Left renal pelvis (tissue), 4 donors: ENCODE data around the gene NBAS. TPM values are rescaled to one million over a fixed set of nuclear protein-coding genes. Genes with fewer than 3 reads are reported as not detected.
A peak's percentile ranks its signal among the peaks of the same experiment; 100 is the strongest.

ENCODE experiments used
- DNase-seq, 4 donors: peaks; one replicate each; pipeline ENCODE4 v3.0.0-alpha.2; 2013; ENCODE audit warnings: low read depth in 4 of 4, low spot score in 3 of 4
- polyA plus RNA-seq, 4 donors: library from polyadenylated mRNA; unstranded; fragments of 120-200 nt; gene quantifications; one replicate each; pipeline ENCODE4 v1.2.1, GENCODE V29; 2013; ENCODE audit not compliant: insufficient read length in 4 of 4

Gene NBAS
- polyA plus RNA-seq, 4 donors: 52.2 to 64.1 (median 61.2) TPM

DNA sequence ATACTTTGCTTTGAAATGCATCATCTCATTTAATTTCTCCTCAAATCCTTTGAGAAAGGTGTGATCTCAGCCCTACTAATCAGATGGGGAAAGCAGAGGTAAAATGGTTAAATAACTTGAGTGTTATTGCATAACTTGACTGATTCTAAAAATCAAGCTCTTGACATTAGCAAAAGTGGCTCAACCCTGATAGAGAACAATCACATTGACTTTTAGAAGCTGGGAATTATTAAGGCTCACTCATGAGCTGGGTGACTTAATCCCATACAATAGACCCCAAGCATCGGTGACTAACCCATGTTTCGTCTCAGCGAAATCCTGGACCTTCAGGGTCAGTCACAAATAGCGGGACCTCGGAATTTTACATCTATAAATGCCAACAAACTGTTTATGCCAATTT is 378.9 kb downstream of the NBAS start:
- DNase-seq: no peak

DNA sequence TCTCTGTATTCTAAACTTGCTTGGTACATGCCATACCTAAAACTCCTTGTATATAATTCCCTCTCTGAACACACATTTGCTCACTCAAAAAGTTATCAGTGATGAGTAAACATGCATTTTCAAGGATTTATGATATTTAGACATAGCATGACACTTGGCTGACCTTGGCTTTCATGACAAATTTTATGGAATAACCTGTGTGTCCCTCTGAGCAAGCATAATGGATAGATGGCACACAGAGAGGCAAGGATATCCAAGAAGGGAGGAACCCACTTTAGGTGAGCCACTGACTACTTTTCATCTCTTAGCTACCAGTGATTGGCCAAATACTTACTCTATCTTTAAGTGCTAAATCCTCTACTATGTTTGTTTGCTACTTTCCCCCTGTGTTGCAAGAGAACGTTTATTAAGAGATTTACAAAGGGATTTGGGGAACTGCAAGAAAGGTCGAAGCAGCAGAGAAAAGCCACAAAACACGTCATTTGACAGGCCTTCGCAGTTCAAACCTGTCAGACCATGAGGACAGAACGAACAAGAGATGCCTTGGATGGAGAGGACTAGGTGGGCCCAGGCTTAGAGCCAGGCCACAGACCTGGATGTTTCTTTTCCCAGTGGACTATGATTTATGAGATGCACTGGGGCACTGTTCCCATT is 379.9 kb downstream of the NBAS start:
- DNase-seq: no peak

DNA sequence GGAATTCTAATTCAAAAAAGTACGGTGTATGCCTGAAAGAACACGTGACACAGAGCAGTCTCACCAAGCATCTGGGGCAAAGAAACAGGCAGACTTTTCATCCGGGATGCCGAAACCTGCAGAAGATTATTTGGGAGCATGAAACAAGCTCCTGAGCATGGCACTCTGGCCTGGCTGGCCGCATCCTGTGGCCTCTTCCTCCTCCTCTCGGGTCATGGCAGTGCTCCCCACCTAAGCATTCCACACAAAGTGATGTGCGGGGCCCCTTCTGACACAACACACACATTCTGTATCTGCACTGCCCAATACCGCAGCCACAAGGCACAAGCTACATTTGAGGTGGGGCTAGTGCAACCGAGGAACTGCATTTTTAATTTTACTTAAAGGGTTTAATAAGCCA is 380.8 kb downstream of the NBAS start:
- no peak for DNase-seq

DNA sequence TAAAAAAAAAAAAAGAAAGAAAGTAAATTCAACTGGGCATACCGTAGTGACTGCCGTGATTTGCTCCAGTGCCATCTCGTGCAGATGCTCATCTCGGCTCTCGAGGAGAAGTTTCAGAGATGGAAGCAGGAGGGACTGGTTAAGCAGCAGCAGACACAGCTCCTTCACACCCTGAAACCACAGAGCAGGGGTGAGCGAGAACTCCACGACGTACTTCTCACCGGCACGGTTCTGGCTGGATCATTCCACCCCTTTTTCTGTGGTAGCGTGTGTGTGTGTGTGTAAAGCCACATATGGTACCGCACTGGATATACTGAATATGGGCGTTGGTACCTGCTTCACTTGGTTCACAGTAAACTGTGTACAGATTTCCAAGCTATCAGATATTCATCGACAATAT is 382.2 kb downstream of the NBAS start:
- DNase-seq: no peak

DNA sequence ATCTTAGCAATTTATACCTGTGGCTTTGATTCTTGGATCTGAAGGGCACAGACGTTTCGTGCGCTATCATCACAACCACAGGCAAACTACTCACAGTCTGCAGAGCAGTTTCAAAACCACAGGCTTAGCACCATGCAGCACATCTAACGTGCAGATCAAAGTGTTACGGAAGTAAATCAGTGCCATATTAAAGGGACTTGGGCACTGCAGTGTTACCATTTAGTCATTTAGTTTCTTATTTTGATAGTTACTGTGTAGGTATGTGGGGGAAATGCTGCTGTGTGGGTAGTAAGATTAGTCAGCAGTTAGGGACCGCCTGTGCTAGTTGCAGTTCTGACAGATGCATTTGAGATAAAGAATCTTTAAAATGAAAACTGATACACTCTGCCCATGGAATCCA is 384.0 kb downstream of the NBAS start:
- no peak for DNase-seq

DNA sequence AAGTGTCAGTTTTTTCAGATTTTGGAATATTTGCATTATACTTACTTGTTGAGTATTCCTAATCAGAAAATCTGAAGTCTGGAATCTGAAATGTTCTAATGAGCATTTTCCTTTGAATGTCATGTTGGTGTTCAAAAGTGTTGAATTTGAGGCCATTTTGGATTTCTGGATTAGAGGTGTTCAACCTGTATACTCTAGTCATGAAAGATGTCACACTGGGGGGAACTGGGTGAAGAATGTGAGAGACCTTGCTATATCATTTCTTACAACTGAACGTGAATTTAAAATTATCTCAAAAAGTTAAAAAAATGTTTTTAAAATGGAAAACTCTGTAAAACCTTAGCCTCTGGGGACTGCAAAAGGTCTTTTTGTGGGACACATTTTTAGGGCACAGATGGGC is 384.5 kb downstream of the NBAS start:
- DNase-seq: no peak

DNA sequence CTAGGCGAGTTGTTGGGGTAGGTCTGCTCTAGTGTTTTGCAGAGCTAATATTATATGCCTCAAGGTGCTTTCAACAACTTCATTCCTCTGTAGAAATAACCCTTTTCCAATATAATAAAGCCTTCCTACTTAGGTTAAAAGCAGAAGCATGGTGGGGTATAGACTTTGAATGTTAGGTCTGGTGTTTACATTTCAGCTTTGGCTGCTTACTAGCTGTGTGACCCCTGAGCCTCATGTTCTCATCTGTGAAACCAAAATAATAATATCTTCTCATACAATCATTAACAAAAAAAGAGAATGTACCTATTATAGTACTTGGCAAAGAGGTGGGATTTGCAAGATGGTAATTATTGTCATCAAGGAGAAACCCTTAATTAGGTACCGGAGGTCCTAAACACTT is 386.6 kb downstream of the NBAS start:
- no peak for DNase-seq

DNA sequence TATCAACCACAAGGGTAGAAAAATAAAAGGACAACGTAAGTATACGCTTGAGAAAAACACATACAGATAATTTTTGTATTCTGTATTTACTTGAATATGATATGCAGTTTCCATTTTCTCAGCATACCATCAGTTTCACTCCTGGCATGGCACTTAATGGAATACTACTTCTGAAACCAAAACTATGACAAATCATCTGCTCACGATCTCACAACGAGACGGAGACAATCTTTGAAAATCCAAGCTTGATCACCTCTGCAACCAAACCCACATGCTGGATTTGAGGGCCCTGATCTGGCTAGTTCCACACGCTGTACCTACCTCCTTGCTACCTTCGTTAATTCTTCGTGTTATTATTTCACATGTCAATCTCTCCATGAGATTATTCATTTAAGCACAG is 387.6 kb downstream of the NBAS start:
- no peak for DNase-seq

DNA sequence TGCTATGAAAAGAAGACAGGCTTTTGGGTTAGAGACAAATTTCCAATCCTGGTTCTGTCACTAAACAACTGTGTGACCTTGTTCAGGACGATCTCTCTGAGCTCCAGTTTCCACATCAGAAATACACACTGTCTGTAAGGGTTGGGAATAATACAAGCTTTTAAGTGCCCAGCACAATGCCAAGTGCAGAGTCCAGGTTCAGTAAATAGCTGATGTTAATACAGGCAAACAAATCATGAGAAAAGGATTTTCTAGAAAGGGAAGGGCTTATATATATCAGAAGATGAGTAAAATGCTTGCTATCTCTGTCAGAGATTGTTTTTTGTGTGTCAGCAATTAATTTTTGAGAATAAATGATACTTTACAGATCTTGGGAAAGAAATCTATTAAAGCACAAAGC is 388.3 kb downstream of the NBAS start:
- no peak for DNase-seq

DNA sequence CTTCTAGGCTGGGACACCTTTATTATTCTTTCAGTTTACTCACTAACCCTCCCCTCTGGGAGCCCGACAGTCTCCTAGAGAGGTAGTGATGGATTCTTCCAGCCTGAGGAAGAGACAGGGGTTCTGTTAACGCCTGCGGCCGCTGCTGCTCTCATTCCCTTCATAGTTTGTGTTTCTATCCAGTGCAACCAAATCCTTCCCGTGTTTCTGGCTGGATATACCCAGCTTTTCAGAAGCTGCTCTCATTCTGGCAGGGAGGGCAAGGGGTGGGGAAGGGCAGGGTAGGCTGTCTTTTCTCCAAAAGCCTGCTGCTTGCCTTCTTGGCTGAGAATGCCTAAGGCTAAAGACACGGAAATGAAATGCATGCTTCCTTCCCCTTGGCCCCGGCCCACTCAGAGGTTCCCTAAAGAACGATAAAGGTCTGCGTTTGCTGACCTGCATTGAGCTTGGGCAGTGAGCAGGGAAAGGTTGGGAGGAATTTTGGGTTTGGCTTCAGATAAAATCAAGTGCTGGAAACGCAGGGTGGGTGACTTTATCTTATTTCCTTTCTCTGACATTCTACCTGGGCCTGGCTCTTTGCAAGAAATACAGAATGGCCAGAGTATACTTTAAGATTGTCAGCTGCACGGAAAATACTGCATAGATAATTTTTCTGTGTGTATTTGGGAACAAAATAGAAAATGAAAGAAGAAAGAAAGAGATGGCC is 390.9 kb downstream of the NBAS start:
- DNase-seq: no peak

DNA sequence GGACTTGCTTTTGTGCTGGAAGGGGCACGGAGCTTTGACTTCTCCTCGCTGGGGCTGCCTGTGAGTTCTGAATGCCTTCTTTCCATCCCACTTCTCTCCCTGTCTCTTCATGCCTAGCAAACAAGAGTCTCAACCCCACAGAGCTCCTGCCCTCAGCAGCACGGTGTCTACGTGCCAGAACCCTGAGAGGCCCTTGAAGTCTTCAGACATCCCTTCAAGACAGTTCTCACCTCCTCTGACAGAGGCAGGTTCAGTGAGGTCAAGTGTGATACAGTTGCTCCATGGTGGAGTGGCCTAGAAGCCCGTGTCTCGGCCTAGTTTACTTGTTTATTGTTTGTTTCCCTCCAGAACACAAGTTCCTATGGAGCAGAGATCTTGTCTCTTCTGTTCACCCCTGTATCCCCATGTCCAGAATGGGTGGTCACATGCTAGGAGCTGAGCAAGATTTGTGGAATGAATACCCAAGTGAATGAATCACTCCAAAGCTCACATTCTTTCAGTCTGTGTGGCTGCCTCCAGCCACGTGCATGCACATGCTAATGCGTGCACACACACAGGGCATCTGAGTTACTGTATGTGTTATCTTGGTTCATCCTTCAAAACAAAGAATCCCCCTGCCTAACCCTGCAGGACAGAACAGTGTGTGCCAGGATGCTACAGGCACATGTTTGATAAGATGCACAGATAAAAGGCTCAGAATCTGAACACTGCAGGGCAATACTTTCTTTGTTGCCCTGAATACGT is 391.6 kb downstream of the NBAS start:
- DNase-seq: no peak

DNA sequence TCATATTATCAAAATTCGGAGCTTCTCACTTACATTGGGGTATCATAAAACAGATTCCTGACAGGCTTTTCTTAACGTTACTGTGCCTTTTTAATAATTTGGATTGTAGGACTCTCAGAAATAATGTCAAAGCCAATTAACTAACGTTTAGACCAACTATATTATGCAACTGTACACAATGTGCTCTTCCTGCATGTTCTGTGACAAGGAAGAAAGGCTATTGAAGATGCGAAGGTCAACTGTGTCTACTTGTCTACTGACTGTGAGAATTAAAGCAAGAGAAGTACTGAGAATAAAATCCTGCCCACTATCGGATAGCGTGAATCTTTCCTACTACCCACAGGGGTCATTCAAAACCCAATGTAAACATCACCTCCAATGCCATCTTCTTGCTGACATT is 393.0 kb downstream of the NBAS start:
- DNase-seq: no peak

DNA sequence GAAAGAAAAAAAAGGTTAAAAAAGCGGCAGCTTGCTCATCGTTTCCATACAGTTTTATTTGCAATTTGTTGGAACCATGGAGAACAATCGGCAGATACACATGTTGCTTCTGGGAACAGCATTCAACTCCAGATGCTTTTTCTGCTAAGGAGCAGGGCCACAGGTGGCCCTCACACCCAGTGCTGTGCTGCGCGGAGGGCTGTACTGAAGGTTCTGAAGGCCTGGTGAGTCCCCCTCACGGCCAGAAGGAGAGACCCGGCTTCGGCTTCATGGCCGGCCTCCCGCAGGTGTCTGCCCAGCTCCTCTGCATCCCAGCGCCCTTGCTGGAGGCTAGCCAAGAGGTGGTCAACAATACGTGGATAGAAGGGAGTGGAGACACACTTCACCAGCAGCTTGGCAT is 394.3 kb downstream of the NBAS start:
- DNase-seq: no peak

DNA sequence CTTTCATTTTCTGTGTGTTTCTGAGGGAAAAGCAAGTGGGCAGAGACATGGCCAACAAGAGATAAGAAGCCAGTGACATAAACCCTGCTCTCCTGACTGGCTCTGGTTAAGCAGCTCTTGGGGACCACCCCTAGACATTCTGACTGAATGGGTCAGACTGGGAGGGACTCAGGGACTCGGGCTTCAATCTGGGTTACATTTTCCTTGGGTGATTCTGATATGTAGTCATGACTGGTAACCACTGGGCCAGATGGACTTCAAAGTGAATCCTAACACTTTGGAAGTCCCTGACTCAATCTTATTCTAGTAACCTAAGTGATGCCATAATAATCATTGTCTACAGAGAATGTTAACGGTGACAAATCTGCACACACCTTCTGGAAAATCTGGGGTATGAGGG is 397.8 kb downstream of the NBAS start:
- no peak for DNase-seq

DNA sequence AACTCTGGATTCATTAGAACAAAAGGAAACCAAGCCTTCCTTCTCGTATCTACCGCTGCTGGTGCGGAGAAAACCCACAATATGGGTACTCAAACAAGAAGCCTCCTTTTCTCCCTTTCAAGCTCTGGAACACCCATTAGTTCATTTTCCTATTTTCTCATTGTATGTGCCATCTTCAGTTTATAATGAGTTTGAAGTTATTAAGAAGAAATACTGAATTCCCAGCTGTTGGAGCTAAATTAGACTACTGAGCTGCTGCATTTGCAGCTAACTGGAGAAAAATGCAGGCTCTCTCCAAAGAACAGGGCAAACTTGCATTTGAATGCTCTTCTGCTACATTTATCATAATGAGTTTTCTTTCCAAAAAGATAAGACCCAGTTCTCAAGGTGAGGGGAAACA is 398.5 kb downstream of the NBAS start:
- no peak for DNase-seq

DNA sequence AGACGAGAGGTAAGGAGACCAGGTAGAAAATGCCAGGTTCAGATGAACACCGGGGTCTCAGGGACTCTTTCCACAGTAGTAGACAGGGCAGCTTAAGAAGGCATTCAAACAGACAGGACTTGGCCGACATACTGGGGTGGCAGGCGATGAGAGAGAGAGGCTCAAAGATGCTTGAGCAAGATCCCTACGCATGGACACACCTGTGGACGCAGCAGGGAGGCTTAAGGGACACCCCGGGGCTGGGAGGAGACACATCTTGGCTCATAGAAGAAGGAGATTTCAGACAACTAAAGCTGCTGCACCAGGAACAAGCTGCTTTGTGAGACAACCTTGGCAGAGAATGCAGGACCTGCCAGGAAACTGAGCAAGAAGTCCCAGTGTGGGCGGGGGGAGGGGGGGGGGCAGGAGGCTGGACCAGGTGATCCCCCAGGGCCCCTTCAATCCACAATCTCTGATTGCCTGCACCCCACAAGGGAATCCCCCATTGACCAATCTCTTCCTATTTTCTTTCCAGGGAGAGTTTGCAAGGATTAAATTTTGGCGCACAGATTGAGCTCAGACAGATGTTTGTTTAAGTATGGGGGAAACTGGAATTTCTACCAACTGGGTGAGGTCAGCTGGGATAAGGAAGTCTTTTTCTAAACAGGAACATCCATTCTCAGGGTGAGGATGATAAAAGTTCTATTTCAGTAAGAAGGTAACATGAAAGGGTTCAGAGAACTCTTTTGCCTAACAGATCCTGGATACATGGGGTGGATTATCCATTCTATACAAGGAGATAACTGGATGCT is 400.7 kb downstream of the NBAS start:
- no peak for DNase-seq

DNA sequence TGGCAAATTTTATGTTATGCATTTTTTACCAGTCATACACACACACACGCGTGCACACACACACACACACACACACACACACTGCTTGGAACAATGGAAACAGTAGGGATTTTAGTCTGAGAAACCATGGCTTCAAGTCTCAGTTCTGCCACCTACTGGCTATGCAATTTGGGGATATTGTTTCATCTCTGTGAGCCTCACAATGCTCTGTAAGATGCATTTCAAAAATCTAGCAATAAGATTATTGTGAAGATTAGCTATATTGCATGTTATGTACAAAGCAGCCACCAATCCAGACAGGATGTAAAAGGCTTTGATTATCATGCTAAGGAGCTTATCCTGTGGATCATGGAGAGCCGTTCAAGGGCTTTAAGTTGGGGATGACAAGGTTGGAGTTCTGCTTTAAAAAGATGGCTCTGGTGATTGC is 401.4 kb downstream of the NBAS start:
- DNase-seq: peak in 1 of 4 donors; percentile 20

DNA sequence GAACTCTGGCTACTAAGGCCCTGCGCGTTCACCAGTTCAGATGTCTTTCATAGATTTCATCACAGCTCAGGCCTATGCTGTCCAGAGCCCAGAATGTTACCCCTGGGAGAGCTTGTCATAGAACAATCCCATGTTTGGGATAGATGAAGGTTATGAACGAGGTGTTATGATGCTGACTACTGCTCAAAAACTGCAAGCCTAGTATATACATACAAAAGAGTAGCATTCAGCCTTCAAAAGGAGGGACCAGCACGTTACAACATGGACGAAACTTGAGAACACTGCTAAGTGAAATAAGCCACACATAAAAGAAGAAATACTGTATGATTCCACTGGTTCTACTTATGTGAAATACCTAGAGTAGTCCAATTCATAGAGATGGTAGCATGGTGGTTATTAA is 401.9 kb downstream of the NBAS start:
- no peak for DNase-seq

DNA sequence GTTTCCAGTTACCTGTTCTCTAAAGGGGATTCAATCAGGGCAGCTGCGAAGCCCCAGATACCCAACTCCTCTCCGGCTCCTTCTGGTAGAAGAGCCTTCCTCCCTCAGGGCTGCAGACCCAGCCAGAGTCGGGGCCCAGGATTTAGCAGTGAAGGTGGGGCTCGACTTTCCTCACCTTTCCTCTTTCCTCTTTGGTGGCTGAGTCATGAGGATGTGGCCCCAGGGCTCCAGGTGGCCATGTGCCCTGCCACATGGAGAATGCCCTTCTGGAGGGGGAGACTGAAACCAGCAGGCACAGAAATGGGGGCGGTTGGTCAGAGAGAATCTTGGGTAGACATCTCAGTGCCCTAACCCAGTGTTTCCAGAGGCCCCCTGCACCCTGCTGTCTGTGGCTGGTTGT is 402.6 kb downstream of the NBAS start:
- DNase-seq: no peak

DNA sequence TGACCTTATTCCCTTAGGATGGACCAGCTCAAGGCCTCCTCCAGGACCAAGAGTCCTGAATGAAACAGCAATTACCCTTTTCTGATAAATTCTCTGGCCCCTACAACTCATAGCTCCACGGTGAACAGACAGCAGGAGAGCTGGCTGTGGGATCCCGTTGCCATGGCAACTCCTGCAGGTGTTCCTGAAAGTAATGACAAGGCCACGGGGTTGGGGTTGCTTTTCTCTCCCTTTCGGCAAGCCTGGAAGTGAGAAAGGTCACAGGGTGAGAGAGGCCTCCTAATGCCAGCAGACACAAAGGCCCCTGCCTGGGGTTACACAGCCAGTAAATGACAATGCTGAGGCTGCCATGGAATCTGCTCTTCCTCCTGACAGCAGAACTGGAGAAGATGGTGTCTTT is 403.0 kb downstream of the NBAS start:
- no peak for DNase-seq

DNA sequence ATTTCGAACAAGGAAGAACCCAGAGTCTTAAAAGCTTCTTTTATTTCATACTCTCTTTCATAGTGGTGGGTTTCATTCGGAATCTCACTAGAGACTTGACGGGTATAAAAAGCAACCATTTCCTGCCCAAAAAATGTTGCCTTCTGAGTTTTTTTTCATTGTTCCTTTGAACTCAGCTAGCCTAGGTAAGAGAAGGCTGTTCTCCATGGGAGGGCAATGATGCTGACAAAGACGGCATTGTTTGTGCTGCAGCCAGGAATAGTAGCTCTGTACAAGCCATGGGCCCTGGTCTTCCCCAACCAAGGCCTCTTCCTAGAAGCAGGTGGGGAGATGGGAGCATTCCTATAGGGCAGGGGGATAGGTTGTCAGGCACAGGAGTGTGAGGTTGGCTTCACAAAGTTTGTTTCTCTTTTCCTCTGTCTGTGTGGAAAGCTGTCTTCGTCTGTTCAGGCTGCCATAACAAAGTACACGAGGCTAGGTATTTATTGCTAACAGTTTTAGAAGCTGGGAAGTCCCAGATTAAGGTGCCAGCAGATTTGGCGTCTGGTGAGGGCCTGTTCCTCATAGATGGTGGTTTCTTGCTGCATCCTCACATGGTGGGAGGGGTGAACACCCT is 405.1 kb downstream of the NBAS start:
- no peak for DNase-seq
